NCI-H748 treated with DMSO at 0.1 percent for 48 hours (cell line): ENCODE data around the gene FAM169A.
"Not testable (repeated sequence)": the region's sequence is repeated elsewhere in the genome, so short reads cannot be mapped to it uniquely, and the experiment has no call there.

Source experiments
- DNase-seq: peaks from one replicate; lab custom pipeline; 2025; lab: John Stamatoyannopoulos, UW

The FAM169A gene

GRCh38 chr5:74870299-74871067, 4.3 kb upstream of the FAM169A start:
- DNase-seq: no peak

GRCh38 chr5:74869414-74869813, 3.2 kb upstream of the FAM169A start:
- DNase-seq: not testable (repeated sequence)

- no peak for DNase-seq
These were observed 492 bp upstream of the FAM169A start for GRCh38 chr5:74866596-74867162.

- no peak for DNase-seq
These were observed 857 bp downstream of the FAM169A start for GRCh38 chr5:74865256-74865803.

GRCh38 chr5:74864823-74865222, 1.4 kb downstream of the FAM169A start:
- DNase-seq: no peak

GRCh38 chr5:74863726-74864125, 2.5 kb downstream of the FAM169A start:
- DNase-seq: no peak

- DNase-seq: no peak
These were observed 4.0 kb downstream of the FAM169A start for GRCh38 chr5:74862221-74862620.

- not testable (repeated sequence) for DNase-seq
These were observed 9.2 kb downstream of the FAM169A start for GRCh38 chr5:74856975-74857374.

GRCh38 chr5:74853256-74853655, 12.9 kb downstream of the FAM169A start:
- no peak for DNase-seq

- no peak for DNase-seq
These were observed 14.4 kb downstream of the FAM169A start for GRCh38 chr5:74851684-74852353.

GRCh38 chr5:74850789-74851425, 15.3 kb downstream of the FAM169A start:
- DNase-seq: no peak

- DNase-seq: no peak
These were observed 16.2 kb downstream of the FAM169A start for GRCh38 chr5:74850030-74850429.

- DNase-seq: no peak
These were observed 17.6 kb downstream of the FAM169A start for GRCh38 chr5:74848553-74849025.

GRCh38 chr5:74839229-74839628, 27.0 kb downstream of the FAM169A start:
- no peak for DNase-seq

GRCh38 chr5:74838262-74838661, 27.9 kb downstream of the FAM169A start:
- no peak for DNase-seq

- no peak for DNase-seq
These were observed 29.1 kb downstream of the FAM169A start for GRCh38 chr5:74837115-74837514.

GRCh38 chr5:74833537-74834266, 32.5 kb downstream of the FAM169A start:
- DNase-seq: no peak

GRCh38 chr5:74829413-74829812, 36.8 kb downstream of the FAM169A start:
- DNase-seq: no peak

GRCh38 chr5:74822288-74822687, 43.9 kb downstream of the FAM169A start:
- DNase-seq: no peak

GRCh38 chr5:74816875-74817274, 49.3 kb downstream of the FAM169A start:
- no peak for DNase-seq

GRCh38 chr5:74810915-74811314, 55.3 kb downstream of the FAM169A start:
- DNase-seq: no peak

- no peak for DNase-seq
These were observed 64.2 kb downstream of the FAM169A start for GRCh38 chr5:74801941-74802340.
